T-helper 1 cell treated with Interleukin-12 subunit alpha and Interleukin-12 subunit beta and Interleukin-4 antibody, amounts not matched to agents 30 ng/mL and 1 ng/mL, for 36 hours (primary cell): ENCODE measurements around the gene KIRREL2. TPM values are rescaled to one million over a fixed set of nuclear protein-coding genes. Genes with fewer than 3 reads are reported as not detected.
"Not testable (repeated sequence)": the region's sequence is repeated elsewhere in the genome, so short reads cannot be mapped to it uniquely, and the experiment has no call there.

Source experiments
- intact Hi-C: fragments of 100-400 bp; cut with micrococcal nuclease; formaldehyde crosslinking; loops from one replicate; pipeline ENCODE4 v1.15.1; 2024
- total RNA-seq: library from RNA; stranded (reverse); gene quantifications from 2 replicates; pipeline ENCODE4 v1.2.3, GENCODE V29; 2022

Gene KIRREL2
- total RNA-seq, result 3.0 and 3.3 TPM in 2 replicates

DNA sequence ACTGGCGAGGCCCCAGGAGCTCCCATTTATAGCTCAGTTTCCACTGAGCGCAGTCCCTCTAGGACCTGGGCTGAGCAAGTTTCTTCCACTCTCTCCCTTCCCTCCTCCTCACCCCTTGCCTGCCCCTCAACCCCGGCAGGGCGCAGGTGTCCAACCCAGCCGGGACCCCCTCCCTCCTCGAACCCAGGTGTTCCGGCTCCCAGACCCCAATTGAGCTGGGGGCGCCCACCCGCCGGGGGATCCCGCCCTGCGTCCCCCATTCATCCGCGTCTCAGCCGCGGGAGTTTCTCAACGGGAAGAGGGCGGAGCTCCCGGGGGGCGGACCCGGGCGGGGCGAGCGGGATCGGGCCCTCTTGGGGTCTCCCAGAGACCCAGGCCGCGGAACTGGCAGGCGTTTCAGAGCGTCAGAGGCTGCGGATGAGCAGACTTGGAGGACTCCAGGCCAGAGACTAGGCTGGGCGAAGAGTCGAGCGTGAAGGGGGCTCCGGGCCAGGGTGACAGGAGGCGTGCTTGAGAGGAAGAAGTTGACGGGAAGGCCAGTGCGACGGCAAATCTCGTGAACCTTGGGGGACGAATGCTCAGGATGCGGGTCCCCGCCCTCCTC is at the start of gene KIRREL2:
Gene KIRREL2 (plus strand): TSS at position 366 of the 604 bp plus-strand sequence. CDS start 209 bp downstream, at position 575.
- intact Hi-C loops, result no loop called here

DNA sequence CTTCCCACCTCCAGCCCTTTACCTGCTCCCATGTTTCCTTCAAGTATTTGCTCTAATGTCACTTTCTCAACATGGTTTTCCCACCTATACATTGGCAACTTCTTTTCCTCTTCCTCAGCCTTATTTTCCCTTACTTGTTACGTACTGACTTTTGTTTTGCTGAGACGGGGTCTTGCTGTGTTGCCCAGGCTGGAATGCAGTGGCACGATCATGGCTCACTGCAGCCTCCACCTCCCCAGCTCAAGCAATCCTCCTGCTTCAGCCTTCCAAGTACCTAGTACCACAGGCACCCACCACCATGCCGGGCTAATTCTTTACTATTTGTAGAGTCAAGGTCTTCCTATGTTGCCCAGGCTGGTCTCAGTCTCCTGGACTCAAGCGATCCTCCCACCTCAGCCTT is 49.1 kb upstream of the KIRREL2 start:
- intact Hi-C loops, result no loop called here

DNA sequence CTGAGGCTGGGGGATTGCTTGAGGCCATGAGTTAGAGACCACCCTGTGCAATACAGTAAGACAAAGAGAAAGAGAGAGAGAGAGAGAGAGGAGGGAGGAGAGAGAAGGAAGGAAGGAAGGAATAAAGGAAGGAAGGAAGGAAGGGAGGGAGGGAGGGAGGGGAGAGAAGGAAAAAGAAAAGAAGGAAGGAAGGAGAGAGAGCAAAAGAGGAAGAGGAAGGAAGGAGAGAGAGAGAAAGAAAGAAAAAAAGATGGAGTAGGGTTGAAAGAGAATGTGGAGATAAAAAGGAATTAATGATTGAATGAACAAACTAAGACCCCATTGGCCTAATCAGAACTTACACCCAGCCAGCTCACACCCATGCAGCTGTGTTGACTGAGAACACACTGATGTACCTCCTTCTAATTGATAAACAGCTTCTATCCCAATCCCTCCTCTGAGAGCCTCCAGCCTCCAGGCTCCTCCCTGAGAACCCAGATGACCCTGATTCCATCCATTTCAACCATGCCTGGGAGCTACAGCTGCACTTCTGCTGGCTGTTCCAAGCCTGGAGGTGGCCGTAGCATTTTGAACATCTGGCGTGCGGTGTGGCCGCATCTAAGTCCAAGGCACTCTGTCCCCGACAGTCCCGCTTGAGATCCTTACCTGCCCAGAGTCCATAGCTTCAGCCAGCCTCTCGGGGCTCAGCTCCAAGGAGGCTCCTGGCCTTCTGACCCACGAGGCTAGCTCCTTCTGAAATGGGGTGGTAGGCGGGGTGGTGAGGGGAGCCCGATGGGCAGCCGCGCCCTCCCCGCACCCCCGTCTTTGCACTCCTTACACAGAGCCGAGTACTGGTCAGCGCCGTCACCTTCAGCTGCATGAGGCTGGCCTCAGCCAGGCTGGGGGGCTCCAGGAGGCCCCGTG is 45.1 kb upstream of the KIRREL2 start:
- intact Hi-C loops, result no loop called here

DNA sequence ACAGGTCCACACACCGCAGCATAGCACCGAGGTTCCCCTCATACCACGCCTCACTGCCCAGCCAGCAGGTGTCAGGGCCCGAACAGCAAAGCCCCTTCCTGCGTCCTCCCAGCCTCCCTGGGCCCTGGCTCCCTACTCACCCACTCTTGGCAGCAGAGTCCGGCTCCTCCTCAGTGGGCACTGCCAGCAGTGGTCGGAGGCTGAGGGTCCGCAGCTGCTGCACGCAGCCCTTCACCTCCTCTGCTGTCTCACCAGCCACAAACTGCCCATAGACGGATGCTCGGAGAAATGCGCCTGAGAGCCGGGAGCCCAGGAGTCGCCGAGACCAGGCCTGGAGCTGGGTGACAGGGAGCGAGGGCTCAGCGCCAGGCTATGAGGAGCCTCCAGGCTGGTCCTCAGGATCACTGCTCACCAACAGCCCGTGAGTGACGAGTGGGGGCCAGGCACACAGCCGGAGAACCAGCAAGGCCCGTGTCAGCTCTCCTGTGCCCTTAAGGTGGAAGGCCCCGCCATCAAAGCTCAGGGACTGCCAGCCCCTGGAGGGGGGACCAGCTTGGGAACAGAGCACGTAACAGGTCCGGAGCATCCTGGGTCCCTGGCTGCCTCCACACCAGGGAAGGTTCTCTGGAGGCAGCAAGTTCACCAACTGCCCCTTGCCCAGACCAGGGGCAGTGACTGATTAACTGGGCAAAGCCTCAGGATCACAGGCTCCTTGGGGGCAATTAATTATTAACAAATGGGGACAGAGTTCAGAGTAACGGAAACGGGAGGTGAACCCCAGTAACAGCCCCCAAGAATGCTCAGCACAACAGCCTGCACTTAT is 44.3 kb upstream of the KIRREL2 start, which contains the start of gene PRODH2:
Gene PRODH2 (minus strand): TSS at position 626 of the 823 bp plus-strand sequence. CDS start 40 bp downstream, at position 586.
- intact Hi-C loops, result no loop called here

DNA sequence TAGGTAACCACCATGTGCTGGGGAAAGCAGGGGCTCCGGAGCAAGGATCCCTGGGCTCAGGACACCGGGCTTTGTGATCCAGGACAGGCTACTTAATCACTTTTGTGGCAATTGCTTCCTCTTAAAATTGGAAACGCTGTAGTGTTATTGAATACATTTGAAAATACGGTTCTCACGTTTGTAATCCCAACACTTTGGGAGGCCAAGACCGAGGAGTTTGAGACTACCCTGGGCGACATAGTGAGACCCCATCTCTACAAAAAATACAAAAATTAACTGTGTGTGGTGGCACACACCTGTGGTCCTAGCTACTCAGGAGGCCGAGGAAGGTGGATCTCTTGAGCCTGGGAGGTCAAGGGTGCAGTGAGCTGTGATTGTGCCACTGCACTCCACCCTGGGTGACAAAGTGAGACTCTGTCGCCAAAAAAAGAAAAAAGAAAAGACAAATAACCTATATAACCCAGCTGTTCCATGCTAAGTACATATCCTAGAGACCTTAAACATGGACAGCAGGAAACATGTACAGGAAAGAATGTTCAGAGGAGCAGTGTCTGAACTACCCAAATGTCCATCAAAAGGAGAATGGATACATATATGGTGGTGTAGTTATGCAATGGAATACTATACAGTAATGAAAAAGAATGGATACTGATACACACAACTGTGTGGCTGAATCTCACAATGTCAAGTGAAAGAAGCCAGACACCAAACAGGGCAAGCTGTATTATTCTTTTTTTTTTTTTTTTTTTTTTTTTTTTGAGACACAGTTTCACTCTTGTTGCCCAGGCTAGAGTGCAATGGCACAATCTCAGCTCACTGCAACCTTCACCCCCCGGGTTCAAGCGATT is 43.4 kb upstream of the KIRREL2 start:
- intact Hi-C loops, result no loop called here

DNA sequence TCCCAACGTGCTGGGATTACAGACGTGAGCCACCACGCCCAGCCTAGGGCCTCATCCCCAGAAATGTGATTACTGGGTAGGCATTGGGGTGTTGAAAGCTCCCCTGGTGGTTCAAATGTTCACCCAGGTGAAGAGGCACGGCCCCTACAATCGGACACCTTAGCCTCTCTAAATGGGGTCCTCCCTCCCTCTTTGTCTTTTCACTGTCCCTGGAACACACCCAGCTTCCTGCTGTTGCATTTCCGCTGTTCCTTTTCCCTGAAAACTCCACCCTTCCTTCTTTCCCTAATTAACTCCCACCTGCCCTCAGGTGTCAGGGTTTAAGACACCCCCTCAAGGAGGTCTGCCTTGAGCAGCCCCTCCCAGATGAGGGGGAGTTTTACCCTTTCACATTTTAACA is 40.4 kb upstream of the KIRREL2 start:
- intact Hi-C loops, result no loop called here

DNA sequence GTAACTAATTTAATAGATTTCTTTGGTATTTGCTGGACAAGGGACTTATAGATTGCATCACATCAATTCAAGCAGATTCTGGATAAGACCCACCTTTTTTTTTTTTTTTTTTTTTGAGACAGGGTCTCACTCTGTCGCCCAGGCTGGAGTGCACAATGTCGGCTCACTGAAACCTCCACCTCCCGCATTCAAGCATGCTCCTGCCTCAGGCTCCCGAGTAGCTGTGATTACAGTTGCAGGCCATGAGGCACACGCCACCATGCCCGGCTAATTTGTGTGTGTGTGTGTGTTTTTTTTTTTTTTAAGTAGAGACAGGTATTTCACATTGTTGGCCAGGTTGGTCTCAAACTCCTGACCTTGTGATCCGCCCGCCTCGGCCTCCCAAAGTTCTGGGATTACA is 39.9 kb upstream of the KIRREL2 start:
- intact Hi-C loops, result no loop called here

DNA sequence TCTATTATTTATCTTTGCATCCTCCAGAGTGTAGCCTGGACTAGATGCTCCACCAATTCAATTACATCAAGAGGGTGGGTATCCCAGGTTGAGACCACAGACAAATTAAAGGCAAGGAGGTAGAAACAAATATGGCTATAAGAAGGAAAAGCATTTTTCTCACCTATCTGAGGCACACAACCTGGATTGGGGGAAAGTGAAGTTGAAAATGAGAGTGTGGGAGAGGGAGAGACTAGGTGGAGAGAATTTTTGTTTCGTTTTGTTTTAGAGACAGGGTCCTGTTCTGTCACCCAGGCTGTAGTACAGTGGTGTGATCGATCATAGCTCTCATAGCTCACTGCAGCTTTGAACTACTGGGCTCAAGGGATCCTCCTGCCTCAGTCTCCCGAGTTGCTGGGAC is 38.3 kb upstream of the KIRREL2 start:
- intact Hi-C loops, result no loop called here

DNA sequence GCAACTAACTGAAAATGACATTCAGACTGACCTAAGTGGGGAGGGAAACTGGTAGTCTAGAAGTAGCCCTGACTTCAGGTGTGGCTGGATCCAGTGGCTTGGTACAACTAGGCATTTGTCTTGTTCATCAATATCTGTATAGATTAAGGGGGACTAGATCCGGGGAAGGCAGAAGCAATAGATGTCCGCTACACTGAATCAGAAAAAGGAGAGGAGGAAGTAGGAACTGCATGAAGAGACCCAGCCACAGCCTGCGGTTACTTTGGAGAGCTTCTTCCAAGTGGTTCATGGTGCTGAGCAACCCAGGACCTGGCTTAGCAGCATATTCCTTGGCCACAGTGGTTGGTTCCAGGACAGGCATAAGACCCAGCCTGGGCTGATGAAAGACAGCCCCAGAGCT is 34.1 kb upstream of the KIRREL2 start:
- intact Hi-C loops, result no loop called here

DNA sequence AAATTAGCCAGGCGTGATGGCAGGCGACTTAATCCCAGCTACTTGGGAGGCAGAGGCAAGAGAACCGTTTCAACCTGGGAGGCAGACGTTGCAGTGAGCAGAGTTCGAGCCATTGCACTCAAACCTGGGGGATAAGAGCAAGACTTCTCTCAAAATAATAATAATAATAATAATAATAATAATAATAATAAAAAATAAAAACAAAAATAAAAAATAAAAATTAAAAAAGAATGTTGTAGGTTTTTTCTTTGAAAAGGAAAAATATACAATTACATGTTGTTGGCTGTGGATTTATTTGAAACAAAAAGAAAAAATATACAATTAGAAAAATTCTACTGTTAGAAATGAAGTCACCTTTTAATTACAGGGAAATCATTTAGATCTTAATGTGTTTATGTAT is 32.6 kb upstream of the KIRREL2 start:
- intact Hi-C loops, result no loop called here

DNA sequence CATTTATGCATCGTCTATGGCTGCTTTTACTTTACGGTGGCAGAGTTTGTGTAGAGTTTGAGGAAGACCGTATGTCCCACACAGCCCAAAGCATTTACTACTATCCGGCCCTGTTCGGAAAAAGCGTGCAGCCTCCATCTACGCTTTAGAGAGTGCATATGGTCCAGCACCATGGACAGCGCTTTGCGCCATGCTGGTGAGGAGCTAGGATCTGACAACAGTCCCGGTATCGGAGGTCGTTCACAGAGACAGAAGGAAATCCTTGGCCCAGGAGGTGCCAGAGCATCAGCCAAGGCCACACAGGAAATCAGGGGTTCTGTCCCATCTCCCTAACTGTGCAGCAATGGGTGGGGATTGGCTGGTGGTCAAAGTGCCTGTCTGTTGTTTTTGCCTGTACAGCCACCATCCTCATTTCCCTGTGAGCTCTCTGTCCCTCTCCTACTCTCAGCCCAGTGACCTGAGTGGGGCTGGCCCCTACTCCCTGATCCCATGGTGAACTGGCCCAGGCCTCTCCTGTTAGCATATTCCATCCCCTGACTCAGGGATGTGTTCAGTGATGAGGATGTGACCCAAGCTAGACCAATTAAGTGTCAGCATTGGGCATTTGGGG is 27.9 kb upstream of the KIRREL2 start:
- intact Hi-C loops, result loop anchor here (1.0 to 2.0 kb wide), 2 partner anchors 52 to 103 kb away; no protein-coding TSS in a partner anchor

DNA sequence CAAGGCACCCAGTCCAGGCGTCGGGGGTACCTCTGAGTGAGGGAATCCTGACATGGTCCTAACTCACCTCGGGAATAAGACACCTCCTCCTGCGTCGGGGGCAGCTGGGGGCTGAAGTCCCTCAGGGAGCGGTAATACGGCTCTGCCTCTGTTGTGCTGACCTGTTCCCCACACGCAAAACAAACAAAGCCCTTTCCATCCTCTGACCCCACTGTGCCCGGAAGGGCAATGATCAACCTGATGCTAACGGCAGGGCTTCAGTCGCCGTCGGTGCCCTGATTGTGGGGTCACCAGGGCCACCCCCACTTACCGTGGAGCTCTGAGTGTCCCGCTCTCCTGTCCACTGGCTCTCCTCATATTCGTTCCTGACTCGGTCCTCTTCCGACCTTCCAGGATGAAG is 25.7 kb upstream of the KIRREL2 start:
- intact Hi-C loops, result no loop called here

DNA sequence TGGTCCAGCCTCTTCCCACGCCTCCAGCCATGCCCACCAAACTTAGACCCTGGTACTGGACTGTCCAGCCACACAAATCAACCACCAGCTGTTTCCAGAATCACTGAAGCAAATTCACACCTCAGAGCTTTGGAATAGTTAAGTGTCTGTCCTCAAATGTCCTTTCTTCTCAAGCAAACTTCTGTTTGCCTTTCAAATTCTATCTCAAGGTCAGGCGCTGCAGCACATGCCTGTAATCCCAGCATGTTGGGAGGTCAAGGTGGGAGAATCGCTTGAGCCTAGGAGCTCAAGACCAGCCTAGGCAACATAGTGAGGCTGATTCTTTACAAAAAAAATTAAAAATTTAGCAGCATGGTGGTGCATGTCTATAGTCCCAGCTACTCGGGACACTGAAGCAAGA is 24.7 kb upstream of the KIRREL2 start:
- intact Hi-C loops, result no loop called here

DNA sequence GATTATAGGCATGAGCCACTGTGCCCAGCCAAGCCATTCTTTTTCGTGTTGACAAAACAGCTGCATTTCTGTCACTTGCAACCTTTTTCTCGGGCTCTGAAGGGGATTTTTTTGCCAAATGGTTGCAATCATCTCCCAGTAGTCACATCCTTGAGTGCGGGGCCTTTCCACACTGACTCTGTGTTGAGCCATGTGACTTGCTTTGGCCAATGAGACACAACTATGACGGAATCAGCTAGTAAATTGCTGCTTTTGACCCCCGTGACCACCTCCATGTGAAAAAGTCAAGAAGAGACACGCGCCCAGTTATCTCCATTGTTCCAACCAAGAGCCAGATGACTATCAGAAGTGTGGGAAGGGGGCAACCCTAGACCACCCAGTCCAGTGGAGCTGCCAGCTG is 22.7 kb upstream of the KIRREL2 start:
- intact Hi-C loops, result no loop called here

DNA sequence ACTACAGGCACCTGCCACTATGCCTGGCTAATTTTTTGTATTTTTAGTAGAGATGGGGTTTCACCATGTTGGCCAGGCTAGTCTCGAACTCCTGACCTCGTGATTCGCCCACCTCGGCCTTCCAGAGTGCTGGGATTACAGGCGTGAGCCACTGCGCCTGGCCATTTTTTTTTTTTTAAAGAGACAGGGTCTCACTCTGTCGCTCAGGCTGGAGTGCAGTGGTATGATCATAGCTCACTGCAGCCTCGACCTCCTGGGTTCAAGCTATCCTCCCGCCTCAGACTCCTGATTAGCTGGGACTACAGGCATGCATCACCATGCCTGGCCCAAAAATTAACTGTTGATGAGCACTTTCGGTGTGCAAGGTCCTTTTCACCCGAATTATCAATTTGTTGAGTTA is 20.6 kb upstream of the KIRREL2 start:
- intact Hi-C loops, result not testable (repeated sequence)

DNA sequence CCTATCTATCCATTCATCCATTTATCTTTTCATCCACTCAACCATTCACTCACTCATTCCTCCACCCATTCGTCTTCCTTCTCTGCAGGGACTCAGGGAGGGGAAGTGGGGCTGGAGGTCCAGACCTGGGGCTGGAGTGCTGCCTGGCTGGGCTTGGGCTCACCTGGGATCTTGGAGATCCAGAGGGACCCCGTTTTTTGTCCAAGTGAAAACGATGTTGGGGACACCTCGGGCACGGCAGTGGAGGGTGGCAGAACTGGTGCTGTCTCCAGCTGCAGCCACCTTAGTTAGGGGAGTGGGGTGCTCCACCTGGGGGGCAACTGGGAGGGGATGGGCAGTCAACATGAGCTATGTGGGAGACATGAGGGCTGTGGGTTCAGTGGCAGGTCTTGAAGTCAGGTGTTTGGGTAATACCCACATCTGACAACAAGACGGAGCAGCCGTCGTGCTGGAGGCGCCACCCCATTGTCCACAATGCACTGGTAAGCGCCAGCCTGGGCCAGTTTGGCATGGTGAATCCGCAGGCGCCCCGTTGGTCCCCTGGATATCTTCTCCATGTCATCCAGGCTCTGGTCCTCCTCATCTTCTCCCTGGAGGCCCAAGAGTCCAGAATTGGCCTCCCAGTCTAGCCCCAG is 14.6 kb upstream of the KIRREL2 start:
- intact Hi-C loops, result no loop called here

DNA sequence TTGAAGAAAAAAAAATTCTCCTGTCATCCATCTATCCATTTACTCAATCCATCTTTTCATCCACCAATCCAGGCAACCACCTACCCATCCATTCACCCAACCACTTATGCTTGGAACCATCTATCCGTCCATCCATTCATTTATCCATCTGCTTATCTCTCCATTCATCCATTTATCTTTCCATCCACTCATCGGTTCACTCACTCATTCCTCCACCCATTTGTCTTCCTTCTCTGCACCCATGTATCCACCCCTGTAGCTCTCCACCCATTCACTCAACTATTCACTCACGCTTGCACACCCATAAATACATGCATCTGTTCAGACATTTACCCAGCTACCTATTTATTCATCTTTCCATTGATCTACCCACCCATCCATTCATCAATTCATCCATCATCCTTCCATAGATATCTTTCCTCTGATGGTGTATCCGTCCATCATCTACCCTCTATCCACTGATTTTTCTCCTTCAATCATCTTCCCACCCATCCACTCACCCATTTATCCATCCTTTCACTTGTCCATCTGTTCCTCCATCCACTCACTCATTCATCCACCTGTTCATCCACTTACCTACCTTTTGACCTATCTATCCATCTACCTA is 13.9 kb upstream of the KIRREL2 start:
- intact Hi-C loops, result no loop called here

DNA sequence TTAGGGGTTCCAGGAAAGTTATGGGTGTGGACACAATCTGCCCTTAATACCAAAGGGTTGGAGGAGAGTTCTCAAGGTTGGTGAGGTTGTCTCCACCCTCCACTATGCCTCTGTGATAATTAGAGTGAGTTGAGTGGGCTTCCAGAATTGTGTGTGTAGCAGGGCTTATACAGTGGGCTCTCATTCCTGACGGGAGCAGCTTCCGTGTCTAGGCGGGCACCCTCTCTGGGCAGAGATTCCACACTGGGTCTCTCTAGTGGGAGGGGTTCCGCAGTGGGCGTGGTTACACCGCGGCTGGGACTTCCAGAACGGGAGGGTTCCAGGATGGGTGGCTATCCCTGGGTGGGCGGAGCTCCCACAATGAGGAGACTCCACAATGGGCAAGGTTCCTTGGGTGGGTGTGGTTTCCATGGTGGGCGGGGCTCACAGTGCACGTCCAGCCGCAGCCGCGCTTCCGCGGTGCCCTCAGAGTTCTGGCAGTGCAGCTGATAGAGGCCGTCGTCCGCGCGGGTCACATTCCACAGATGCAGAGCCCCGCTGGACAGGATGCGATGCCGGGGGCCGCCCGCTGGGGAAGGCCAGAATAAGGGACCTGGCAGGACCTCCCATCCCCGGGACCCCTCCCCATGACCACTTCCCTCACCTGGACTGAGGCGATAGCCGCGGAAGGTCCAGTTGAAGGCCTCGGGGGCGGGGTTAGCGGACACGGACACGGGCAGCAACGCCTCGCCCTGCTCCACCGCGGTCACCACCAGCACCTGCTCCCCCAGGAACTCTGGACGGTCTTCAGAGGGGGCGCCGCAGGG is 12.8 kb upstream of the KIRREL2 start:
- intact Hi-C loops, result no loop called here
